Hepatocyte (in vitro differentiated cells): ENCODE data around the gene CREB3. TPM values are rescaled to one million over a fixed set of nuclear protein-coding genes. Genes with fewer than 3 reads are reported as not detected.

Experiments
- DNase-seq: peaks from one replicate; pipeline ENCODE4 v3.0.0-alpha.2; 2016; ENCODE audit warnings: low spot score
- H2AFZ ChIP-seq: fragments of 200-600 bp; sonication (generic); 2 replicates; pipeline ENCODE4 v1.6.0; 2016; ENCODE audit warnings: antibody characterized with exemption, mild to moderate bottlenecking
- H3K27ac ChIP-seq: fragments of 200-600 bp; sonication (generic); 2 replicates; pipeline ENCODE4 v1.5.1; 2016; ENCODE audit warnings: mild to moderate bottlenecking
- H3K27me3 ChIP-seq: fragments of 200-600 bp; sonication (generic); 2 replicates; pipeline ENCODE4 v1.6.1; 2016
- H3K36me3 ChIP-seq: fragments of 200-600 bp; sonication (generic); replicated peaks from 2 replicates; pipeline ENCODE4 v1.5.1; 2016; ENCODE audit warnings: low read depth; ENCODE audit not compliant: insufficient read depth
- H3K4me1 ChIP-seq: fragments of 200-600 bp; sonication (generic); 2 replicates; pipeline ENCODE4 v1.5.1; 2016; ENCODE audit warnings: mild to moderate bottlenecking, moderate library complexity; ENCODE audit not compliant: insufficient read depth
- H3K4me2 ChIP-seq: fragments of 200-600 bp; sonication (generic); 2 replicates; pipeline ENCODE4 v1.6.0; 2016
- H3K4me3 ChIP-seq: fragments of 200-600 bp; sonication (generic); 2 replicates; pipeline ENCODE4 v1.5.1; 2016; ENCODE audit warnings: mild to moderate bottlenecking
- H3K79me2 ChIP-seq: fragments of 200-600 bp; sonication (generic); 2 replicates; pipeline ENCODE4 v1.6.0; 2017; ENCODE audit warnings: mild to moderate bottlenecking
- H3K9me2 ChIP-seq: fragments of 200-600 bp; sonication (generic); replicated peaks from 2 replicates; pipeline ENCODE4 v1.6.0; 2017; ENCODE audit warnings: mild to moderate bottlenecking; ENCODE audit not compliant: insufficient read depth
- H3K9me3 ChIP-seq: fragments of 200-600 bp; sonication (generic); 2 replicates; pipeline ENCODE4 v1.5.1; 2016; ENCODE audit warnings: low read depth, mild to moderate bottlenecking
- H4K20me1 ChIP-seq: fragments of 200-600 bp; sonication (generic); 2 replicates; pipeline ENCODE4 v1.6.0; 2016; ENCODE audit warnings: mild to moderate bottlenecking; ENCODE audit not compliant: insufficient read depth, poor library complexity, severe bottlenecking
- EZH2 ChIP-seq: fragments of 200-600 bp; sonication (generic); IDR thresholded peaks from 2 replicates; pipeline ENCODE4 v1.6.1; 2016; ENCODE audit warnings: antibody characterized with exemption, mild to moderate bottlenecking, borderline replicate concordance
- EZH2phosphoT487 ChIP-seq: fragments of 200-600 bp; sonication (generic); IDR thresholded peaks from one replicate; pipeline ENCODE4 v1.6.1; 2018; ENCODE audit warnings: antibody characterized with exemption, mild to moderate bottlenecking, low read depth, moderate library complexity; ENCODE audit not compliant: unreplicated experiment, severe bottlenecking
- WGBS: methylation state at CpG from one replicate; pipeline ENCODE4 v1.1.6; 2016; ENCODE audit warnings: low lambda C conversion rate; ENCODE audit errors: missing lambda C conversion rate; 5-methylcytosine and 5-hydroxymethylcytosine counted together
- polyA plus RNA-seq: library from polyadenylated mRNA; unstranded; fragments of >200 nt; fragmentation: Nextera tagmentation; extraction: Ambion mirVana; gene quantifications from 2 replicates; pipeline ENCODE4 v1.2.1, GENCODE V29; 2016
- total RNA-seq: library from RNA; depleted of rRNA; stranded (reverse); fragments of >200 nt; gene quantifications from 2 replicates; pipeline ENCODE4 v1.2.3, GENCODE V29; 2014
- TF ChIP-seq, protein P1 (sequence below): fragments of 200-600 bp; sonication (generic); IDR thresholded peaks from 2 replicates; pipeline ENCODE4 v1.5.1; 2016; ENCODE audit warnings: antibody characterized with exemption, mild to moderate bottlenecking; ENCODE audit not compliant: poor library complexity

The CREB3 gene
- total and polyA plus RNA-seq, 2 experiments from 2014 or later = 54.6 to 79.9 TPM

GRCh38 chr9:35717132-35717870 lies 15.2 kb upstream of the CREB3 start:
- Histone ChIP-seq H4K20me1 (no peaks in the 10 kb centered on the region), H3K27ac (no peak overlapping the region), H3K9me3 (no peaks in the 10 kb centered on the region), H3K9me2 (no peaks in the 10 kb centered on the region), H3K79me2 (peaks cover 2% of the 10 kb centered on the region), H3K4me1 (no peaks in the 10 kb centered on the region), H3K27me3 (no peaks in the 10 kb centered on the region), H2AFZ (no peak overlapping the region), H3K4me2 (no peak overlapping the region), H3K4me3 (no peak overlapping the region), H3K36me3 (peaks cover 8% of the 10 kb centered on the region)
- DNase-seq = no peak
- whole genome bisulfite sequencing = 94% methylated on average over 14 of the region's 14 CpGs
- TF ChIP-seq EZH2phosphoT487 (no peak), EZH2 (no peak)
- TF ChIP-seq, protein P1, sequence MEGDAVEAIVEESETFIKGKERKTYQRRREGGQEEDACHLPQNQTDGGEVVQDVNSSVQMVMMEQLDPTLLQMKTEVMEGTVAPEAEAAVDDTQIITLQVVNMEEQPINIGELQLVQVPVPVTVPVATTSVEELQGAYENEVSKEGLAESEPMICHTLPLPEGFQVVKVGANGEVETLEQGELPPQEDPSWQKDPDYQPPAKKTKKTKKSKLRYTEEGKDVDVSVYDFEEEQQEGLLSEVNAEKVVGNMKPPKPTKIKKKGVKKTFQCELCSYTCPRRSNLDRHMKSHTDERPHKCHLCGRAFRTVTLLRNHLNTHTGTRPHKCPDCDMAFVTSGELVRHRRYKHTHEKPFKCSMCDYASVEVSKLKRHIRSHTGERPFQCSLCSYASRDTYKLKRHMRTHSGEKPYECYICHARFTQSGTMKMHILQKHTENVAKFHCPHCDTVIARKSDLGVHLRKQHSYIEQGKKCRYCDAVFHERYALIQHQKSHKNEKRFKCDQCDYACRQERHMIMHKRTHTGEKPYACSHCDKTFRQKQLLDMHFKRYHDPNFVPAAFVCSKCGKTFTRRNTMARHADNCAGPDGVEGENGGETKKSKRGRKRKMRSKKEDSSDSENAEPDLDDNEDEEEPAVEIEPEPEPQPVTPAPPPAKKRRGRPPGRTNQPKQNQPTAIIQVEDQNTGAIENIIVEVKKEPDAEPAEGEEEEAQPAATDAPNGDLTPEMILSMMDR = no peak

DNA sequence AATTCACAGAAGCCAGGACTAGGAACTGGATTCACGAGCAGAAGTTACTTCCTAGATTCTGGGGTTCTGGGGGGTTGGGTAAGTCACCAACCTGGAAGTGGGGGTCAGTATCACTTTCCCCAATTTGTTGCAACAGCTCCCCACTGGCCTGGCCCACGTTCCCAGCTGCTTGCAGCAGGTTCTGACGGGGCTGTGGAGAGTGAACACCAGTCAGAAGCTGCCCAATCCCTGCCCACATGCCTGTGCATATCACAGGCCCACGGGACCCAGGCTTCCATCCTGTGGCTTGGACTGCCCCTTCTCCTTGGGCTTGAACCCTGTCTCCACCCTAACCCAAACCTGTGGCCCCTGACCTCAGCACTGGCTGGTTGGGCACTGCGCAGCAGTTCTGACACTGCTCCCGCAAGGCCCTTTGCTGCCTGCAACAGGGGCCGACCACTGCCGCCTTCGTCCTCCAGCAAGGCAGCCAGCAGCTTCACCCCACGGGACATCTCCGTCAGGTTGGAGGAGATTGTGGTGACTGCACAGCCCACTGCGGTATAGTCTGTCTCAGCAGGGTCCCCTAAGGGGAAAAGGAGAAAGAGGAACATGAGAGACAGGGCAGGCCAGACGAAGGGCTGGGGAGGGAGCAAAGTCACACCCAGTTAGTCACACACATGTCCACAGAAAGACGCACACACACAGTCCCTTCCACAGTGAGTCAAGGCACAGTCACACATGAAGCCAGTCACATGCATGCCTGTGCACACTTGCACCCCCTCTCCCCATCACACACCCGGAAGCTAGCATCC lies 13.6 kb upstream of the CREB3 start:
- H3K9me3 ChIP-seq = no peaks in the 10 kb centered on the region
- TF ChIP-seq, protein P1 = no peak
- TF ChIP-seq EZH2 = no peak
- no peak for TF ChIP-seq EZH2phosphoT487
- no peak overlapping the region for H3K4me3 ChIP-seq
- no peaks in the 10 kb centered on the region for H3K9me2 ChIP-seq
- H2AFZ ChIP-seq = no peak overlapping the region
- H3K79me2 ChIP-seq = peaks cover 4% of the 10 kb centered on the region
- H3K4me2 ChIP-seq = no peak overlapping the region
- peaks cover 6% of the 10 kb centered on the region for H3K36me3 ChIP-seq
- 93% methylated on average over 15 of the region's 15 CpGs for WGBS
- no peaks in the 10 kb centered on the region for H4K20me1 ChIP-seq
- H3K27me3 ChIP-seq = no peaks in the 10 kb centered on the region
- DNase-seq = no peak
- H3K4me1 ChIP-seq = no peaks in the 10 kb centered on the region
- H3K27ac ChIP-seq = no peak overlapping the region

- Histone ChIP-seq H3K4me2 (no peak overlapping the region), H3K4me3 (no peak overlapping the region), H3K36me3 (peaks cover 6% of the 10 kb centered on the region), H3K27me3 (no peaks in the 10 kb centered on the region), H2AFZ (no peak overlapping the region), H3K4me1 (no peaks in the 10 kb centered on the region), H3K79me2 (peaks cover 4% of the 10 kb centered on the region), H3K9me3 (no peaks in the 10 kb centered on the region), H3K27ac (no peak overlapping the region), H4K20me1 (no peaks in the 10 kb centered on the region), H3K9me2 (no peaks in the 10 kb centered on the region)
- DNase-seq = no peak
- WGBS = 96% methylated on average over 4 of the region's 4 CpGs
- TF ChIP-seq, protein P1 = no peak
- no peak for TF ChIP-seq EZH2
- no peak for TF ChIP-seq EZH2phosphoT487
Observed at GRCh38 chr9:35719546-35719945, 12.9 kb upstream of the CREB3 start.
